ENCODE results near the gene MAGT1. TPM values are rescaled to one million over a fixed set of nuclear protein-coding genes. Genes with fewer than 3 reads are reported as not detected.
"Not testable (repeated sequence)": the region's sequence is repeated elsewhere in the genome, so short reads cannot be mapped to it uniquely, and the experiment has no call there.

The MAGT1 gene
- total and polyA plus RNA-seq, 3 donors from 2014 or later, result 25.0 to 31.2 (median 29.1) TPM

DNA sequence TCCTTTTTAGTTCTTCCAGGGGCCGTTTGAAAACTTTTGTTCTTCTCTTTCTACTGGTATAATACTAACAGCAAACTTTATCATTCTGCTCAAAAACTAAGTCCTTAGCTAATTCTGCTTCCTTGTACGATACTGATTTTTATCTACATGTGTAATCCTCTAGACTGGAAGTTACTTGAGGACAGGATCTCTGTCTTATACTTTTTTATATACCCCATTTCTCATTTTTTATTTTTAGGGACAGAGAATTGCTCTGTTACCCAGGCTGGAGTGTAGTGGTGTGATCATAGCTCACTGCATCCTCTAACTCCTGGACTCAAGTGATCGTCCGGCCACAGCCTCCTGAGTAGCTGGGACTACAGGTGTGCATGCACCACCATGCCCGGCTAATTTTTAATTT, 6.3 kb upstream of the MAGT1 start:
- no peak for DNase-seq
- H3K9me3 ChIP-seq, result no peaks in the 10 kb centered on the region
- TF ChIP-seq POLR2A (IDR thresholded peaks at IDR 0.05) (no peak), CTCF (IDR thresholded peaks at IDR 0.05) (no peak)
- WGBS, 2 donors, result 78 to 89% methylated on average over 5 of the region's 5 CpGs
- H3K27ac ChIP-seq, result no peak overlapping the region
- no peaks in the 10 kb centered on the region for H3K4me1 ChIP-seq
- H3K36me3 ChIP-seq (ENCODE audit: low read depth, missing control alignments), result no peaks in the 10 kb centered on the region
- no peaks in the 10 kb centered on the region for H3K27me3 ChIP-seq
- no peak overlapping the region for H3K4me3 ChIP-seq
- intact Hi-C loops (cut with DNase I; ENCODE audit: low total_unique reads), result no loop called here

DNA sequence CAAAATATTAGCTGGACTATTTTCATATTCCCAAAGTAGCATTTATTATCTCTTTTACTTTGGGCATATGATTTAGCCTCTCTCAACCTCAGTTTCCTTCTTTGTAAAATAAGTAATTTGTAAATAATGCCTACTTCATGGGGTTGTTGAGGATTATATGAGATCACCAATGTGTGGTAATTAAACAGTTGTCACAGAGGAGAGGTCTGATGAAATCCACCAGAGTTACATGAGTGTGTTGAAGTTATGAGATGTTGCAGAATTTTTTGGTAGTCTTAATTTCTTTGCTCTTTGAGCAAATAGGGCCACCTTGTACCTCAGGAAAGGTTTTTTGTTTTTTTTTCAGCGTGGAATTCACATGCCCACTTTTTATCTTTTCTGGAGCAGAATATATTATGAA, 5.5 kb upstream of the MAGT1 start:
- 75 to 91% methylated on average over 1 of the region's 1 CpG for WGBS, 2 donors
- H3K27me3 ChIP-seq, result no peaks in the 10 kb centered on the region
- H3K27ac ChIP-seq, result no peak overlapping the region
- DNase-seq, result no peak
- intact Hi-C loops (cut with DNase I; ENCODE audit: low total_unique reads), result no loop called here
- H3K9me3 ChIP-seq, result no peaks in the 10 kb centered on the region
- H3K4me3 ChIP-seq, result no peak overlapping the region
- TF ChIP-seq CTCF (IDR thresholded peaks at IDR 0.05), result no peak
- TF ChIP-seq POLR2A (IDR thresholded peaks at IDR 0.05), result no peak
- H3K4me1 ChIP-seq, result no peaks in the 10 kb centered on the region
- H3K36me3 ChIP-seq (ENCODE audit: low read depth, missing control alignments), result no peaks in the 10 kb centered on the region

GRCh38 chrX:77899081-77899828, 4.0 kb upstream of the MAGT1 start, which contains the start of gene COX7B:
TSS of gene COX7B (plus strand) at chrX:77899468. CDS start at chrX:77899554, 86 bp downstream.
- intact Hi-C loops (cut with DNase I; ENCODE audit: low total_unique reads), result no loop called here
- H3K27ac ChIP-seq, result peak within 1 kb of the TSS; percentile 79 to 90
- peak within 1 kb of the TSS; percentile 60 to 70 for H3K4me3 ChIP-seq
- no peaks in the 10 kb centered on the region for H3K27me3 ChIP-seq
- H3K9me3 ChIP-seq, result no peaks in the 10 kb centered on the region
- peak; percentile 83 for DNase-seq
- no peaks in the 10 kb centered on the region for H3K4me1 ChIP-seq
- 0% methylated on average over 15 to 28 of the region's 28 CpGs for WGBS, 2 donors
- no peak for TF ChIP-seq POLR2A (IDR thresholded peaks at IDR 0.05)
- peak; percentile 10 to 29 (median 16) for TF ChIP-seq CTCF (IDR thresholded peaks at IDR 0.05)
- H3K36me3 ChIP-seq (ENCODE audit: low read depth, missing control alignments), result no peaks in the 10 kb centered on the region

- TF ChIP-seq POLR2A (IDR thresholded peaks at IDR 0.05), result no peak
- TF ChIP-seq CTCF (IDR thresholded peaks at IDR 0.05), result no peak
- no peaks in the 10 kb centered on the region for H3K9me3 ChIP-seq
- no peak overlapping the region for H3K27ac ChIP-seq
- no peaks in the 10 kb centered on the region for H3K36me3 ChIP-seq (ENCODE audit: low read depth, missing control alignments)
- H3K4me1 ChIP-seq, result no peaks in the 10 kb centered on the region
- whole genome bisulfite sequencing, 2 donors, result 61 to 64% methylated on average over 9 to 10 of the region's 10 CpGs
- H3K27me3 ChIP-seq, result no peaks in the 10 kb centered on the region
- no peak overlapping the region for H3K4me3 ChIP-seq
- DNase-seq, result no peak
- intact Hi-C loops (cut with DNase I; ENCODE audit: low total_unique reads), result no loop called here
Observed at GRCh38 chrX:77893713-77894112, 1.5 kb downstream of the MAGT1 start.

GRCh38 chrX:77892887-77893286, 2.3 kb downstream of the MAGT1 start:
- Histone ChIP-seq H3K4me1 (no peaks in the 10 kb centered on the region), H3K27ac (no peak overlapping the region), H3K9me3 (no peaks in the 10 kb centered on the region), H3K27me3 (no peaks in the 10 kb centered on the region), H3K36me3 (ENCODE audit: low read depth, missing control alignments) (no peaks in the 10 kb centered on the region), H3K4me3 (no peak overlapping the region)
- intact Hi-C loops (cut with DNase I; ENCODE audit: low total_unique reads), result no loop called here
- no peak for TF ChIP-seq CTCF (IDR thresholded peaks at IDR 0.05)
- TF ChIP-seq POLR2A (IDR thresholded peaks at IDR 0.05), result no peak
- 95 to 96% methylated on average over 2 of the region's 2 CpGs for WGBS, 2 donors
- DNase-seq, result no peak

DNA sequence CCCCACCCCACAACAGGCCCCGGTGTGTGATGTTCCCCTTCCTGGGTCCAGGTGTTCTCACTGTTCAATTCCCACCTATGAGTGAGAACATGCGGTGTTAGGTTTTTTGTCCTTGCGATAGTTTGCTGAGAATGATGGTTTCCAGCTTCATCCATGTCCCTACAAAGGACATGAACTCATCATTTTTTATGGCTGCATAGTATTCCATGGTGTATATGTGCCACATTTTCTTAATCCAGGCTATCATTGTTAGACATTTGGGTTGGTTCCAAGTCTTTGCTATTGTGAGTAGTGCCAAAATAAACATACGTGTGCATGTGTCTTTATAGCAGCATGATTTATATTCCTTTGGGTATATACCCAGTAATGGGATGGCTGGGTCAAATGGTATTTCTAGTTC, 13.8 kb downstream of the MAGT1 start:
- H3K4me1 ChIP-seq; H3K27me3 ChIP-seq; intact Hi-C loops (cut with DNase I; ENCODE audit: low total_unique reads); H3K9me3 ChIP-seq; DNase-seq; H3K36me3 ChIP-seq (ENCODE audit: low read depth, missing control alignments); H3K4me3 ChIP-seq; H3K27ac ChIP-seq: not testable (repeated sequence)
- 98 to 100% methylated on average over 3 to 4 of the region's 4 CpGs for WGBS, 2 donors
